NB4 (cell line): ENCODE data around the gene ZNF587B.

ENCODE experiments used
- POLR2A ChIP-seq: IDR thresholded peaks from 2 replicates; pipeline ENCODE4 v1.6.1; 2011; ENCODE audit warnings: mild to moderate bottlenecking; ENCODE audit not compliant: insufficient read length; ENCODE audit errors: extremely low read depth
- TF ChIP-seq, protein P1 (sequence below): IDR thresholded peaks from one replicate; pipeline ENCODE4 v1.5.1; 2012; ENCODE audit warnings: low read depth, low read length
- TF ChIP-seq, protein P2 (sequence below): IDR thresholded peaks from 2 replicates; pipeline ENCODE4 v1.6.1; 2011; ENCODE audit warnings: low read depth, low read length

DNA sequence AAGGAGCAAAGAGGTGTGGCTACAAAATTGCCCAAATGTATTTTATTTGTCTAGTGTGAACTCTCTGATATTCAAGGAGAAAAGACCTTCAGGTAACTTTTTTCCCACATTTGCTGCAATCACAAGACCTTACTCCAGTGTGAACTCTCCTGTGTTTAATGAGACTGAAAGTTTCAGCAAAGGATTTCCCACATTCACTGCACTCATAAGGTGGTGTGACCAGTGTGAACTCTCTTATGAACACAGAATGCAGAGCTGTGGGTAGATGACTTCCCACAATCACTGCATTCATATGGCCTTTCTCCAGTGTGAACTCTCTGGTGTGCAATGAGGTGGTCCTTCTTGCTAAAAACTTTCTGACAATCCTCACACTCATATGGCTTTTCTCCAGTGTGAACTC is 42.4 kb downstream of the ZNF587B start:
- TF ChIP-seq, protein P1, sequence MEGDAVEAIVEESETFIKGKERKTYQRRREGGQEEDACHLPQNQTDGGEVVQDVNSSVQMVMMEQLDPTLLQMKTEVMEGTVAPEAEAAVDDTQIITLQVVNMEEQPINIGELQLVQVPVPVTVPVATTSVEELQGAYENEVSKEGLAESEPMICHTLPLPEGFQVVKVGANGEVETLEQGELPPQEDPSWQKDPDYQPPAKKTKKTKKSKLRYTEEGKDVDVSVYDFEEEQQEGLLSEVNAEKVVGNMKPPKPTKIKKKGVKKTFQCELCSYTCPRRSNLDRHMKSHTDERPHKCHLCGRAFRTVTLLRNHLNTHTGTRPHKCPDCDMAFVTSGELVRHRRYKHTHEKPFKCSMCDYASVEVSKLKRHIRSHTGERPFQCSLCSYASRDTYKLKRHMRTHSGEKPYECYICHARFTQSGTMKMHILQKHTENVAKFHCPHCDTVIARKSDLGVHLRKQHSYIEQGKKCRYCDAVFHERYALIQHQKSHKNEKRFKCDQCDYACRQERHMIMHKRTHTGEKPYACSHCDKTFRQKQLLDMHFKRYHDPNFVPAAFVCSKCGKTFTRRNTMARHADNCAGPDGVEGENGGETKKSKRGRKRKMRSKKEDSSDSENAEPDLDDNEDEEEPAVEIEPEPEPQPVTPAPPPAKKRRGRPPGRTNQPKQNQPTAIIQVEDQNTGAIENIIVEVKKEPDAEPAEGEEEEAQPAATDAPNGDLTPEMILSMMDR, result no peak
- no peak for TF ChIP-seq POLR2A
- TF ChIP-seq, protein P2, sequence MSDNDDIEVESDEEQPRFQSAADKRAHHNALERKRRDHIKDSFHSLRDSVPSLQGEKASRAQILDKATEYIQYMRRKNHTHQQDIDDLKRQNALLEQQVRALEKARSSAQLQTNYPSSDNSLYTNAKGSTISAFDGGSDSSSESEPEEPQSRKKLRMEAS, result no peak
